NCI-H510A treated with DMSO at 0.1 percent for 48 hours (cell line): ENCODE data around the gene DTNA.

Experiments
- DNase-seq: peaks from one replicate; lab custom pipeline; 2025; lab: John Stamatoyannopoulos, UW

The DTNA gene

GRCh38 chr18:34807106-34807796 is 97.2 kb downstream of the DTNA start:
- no peak for DNase-seq

- DNase-seq = no peak
Measured at GRCh38 chr18:34808389-34808788, 98.3 kb downstream of the DTNA start.

- DNase-seq = peak; percentile 39
Measured at GRCh38 chr18:34809451-34810072, 99.5 kb downstream of the DTNA start.

- no peak for DNase-seq
Measured at GRCh38 chr18:34816183-34816582, 106.1 kb downstream of the DTNA start.

GRCh38 chr18:34817636-34818035 is 107.5 kb downstream of the DTNA start:
- DNase-seq = no peak

GRCh38 chr18:34818064-34818463 is 108.0 kb downstream of the DTNA start:
- DNase-seq = no peak

GRCh38 chr18:34820360-34821065 is 110.4 kb downstream of the DTNA start:
- no peak for DNase-seq

- no peak for DNase-seq
Measured at GRCh38 chr18:34821669-34822210, 111.6 kb downstream of the DTNA start.

GRCh38 chr18:34828093-34828492 is 118.0 kb downstream of the DTNA start:
- DNase-seq = no peak

- DNase-seq = no peak
Measured at GRCh38 chr18:34834897-34835296, 124.8 kb downstream of the DTNA start.

- DNase-seq = no peak
Measured at GRCh38 chr18:34835466-34835865, 125.4 kb downstream of the DTNA start.

GRCh38 chr18:34837769-34838272 is 127.7 kb downstream of the DTNA start:
- DNase-seq = no peak

GRCh38 chr18:34838669-34839068 is 128.6 kb downstream of the DTNA start:
- DNase-seq = no peak

- DNase-seq = no peak
Measured at GRCh38 chr18:34840256-34840826, 130.2 kb downstream of the DTNA start.

GRCh38 chr18:34841891-34842290 is 131.8 kb downstream of the DTNA start:
- DNase-seq = no peak

GRCh38 chr18:34844072-34844471 is 134.0 kb downstream of the DTNA start:
- DNase-seq = no peak

GRCh38 chr18:34844732-34845459 is 134.8 kb downstream of the DTNA start:
- DNase-seq = no peak

GRCh38 chr18:34847408-34847807 is 137.3 kb downstream of the DTNA start:
- no peak for DNase-seq

GRCh38 chr18:34848156-34848555 is 138.1 kb downstream of the DTNA start:
- no peak for DNase-seq

GRCh38 chr18:34848695-34849094 is 138.6 kb downstream of the DTNA start:
- no peak for DNase-seq

- DNase-seq = no peak
Measured at GRCh38 chr18:34857320-34857719, 147.2 kb downstream of the DTNA start.

GRCh38 chr18:34858188-34858587 is 148.1 kb downstream of the DTNA start:
- DNase-seq = no peak
